ENCODE measurements around the gene PARVG.

GRCh38 chr22:44237290-44237689 lies 56.6 kb downstream of the PARVG start:
- TF ChIP-seq CTCF (IDR thresholded peaks at IDR 0.05) (no peak), POLR2A (IDR thresholded peaks at IDR 0.05) (no peak)

Data from uterus (tissue), 2 donors.